Subcutaneous adipose tissue (tissue), 4 donors: ENCODE measurements around the gene WWOX. TPM values are rescaled to one million over a fixed set of nuclear protein-coding genes. Genes with fewer than 3 reads are reported as not detected.

Source experiments
- CTCF ChIP-seq: fragments of 450-650 bp; IDR thresholded peaks from one replicate; pipeline ENCODE4 v1.5.1; 2016; ENCODE audit warnings: low read depth, mild to moderate bottlenecking, control low read depth, antibody characterized with exemption, moderate library complexity
- total RNA-seq, 4 donors: library from RNA; depleted of rRNA; stranded (reverse); fragments of >200 nt; gene quantifications; one replicate each; pipeline ENCODE4 v1.1.0, GENCODE V29; 2016

WWOX gene
- total RNA-seq, 4 donors from 2014 or later, result 31.4 to 67.8 (median 46.0) TPM

DNA sequence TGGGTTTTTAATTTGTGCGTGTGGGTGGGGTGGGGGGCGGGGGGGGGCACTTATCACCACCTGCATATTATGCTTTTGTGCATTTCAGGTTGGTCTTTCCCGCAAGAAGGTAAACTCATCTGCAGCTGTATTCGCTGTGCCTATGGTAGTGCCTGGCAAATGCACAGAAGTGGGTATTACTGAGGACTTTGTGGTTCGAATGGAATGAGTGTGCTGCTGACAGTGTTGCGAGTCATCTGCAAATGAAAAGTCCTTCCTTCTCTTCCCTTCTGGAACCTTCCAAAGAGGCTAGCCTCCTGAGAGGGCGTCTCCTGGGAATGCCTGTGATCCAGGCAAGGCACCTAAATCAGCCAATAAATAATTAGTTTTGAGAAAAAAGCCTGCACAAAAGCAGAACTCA is 968.1 kb downstream of the WWOX start:
- TF ChIP-seq CTCF, result no peak

GRCh38 chr16:79069121-79069520 is 969.7 kb downstream of the WWOX start:
- no peak for TF ChIP-seq CTCF

- no peak for TF ChIP-seq CTCF
These were observed 970.2 kb downstream of the WWOX start for GRCh38 chr16:79069633-79070032.

- TF ChIP-seq CTCF, result no peak
These were observed 972.0 kb downstream of the WWOX start for GRCh38 chr16:79071424-79071823.

DNA sequence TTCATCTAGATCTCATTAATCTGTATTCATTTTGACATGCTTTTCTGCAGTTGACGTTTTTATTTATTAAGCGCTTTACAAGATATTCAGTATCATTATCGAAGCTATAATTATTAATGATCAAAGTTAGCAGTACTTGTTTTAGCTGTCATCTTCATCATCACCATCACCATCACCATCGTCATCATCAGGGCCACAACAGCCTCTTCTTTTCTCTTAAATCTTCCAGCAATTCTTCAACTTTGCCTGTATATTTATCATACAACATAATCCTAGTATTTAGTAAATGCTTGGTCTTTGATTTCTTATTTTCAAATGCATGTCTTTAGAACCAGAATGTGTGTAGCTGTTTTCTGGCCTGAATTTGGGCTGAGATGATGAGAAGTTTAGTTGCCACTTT is 973.1 kb downstream of the WWOX start:
- TF ChIP-seq CTCF, result no peak

DNA sequence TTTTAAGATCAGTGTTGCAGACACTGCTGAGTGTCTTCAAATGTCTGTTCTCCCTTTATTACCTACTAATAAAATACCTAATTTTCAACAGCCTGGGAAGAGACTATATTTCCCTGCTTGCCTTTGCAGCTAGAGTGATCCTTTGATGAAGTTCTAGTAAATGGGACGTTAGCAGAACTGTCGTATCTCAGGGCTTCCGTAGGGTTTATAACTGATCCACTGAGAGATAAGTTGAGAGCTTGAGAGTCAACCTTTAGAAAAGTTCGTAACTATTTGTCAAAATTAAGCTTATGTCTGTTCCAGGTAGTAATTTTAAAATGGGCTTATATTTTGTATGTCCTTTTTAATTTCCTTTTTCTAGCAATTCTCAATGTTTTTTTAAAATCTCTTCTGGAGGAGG is 974.1 kb downstream of the WWOX start:
- no peak for TF ChIP-seq CTCF

DNA sequence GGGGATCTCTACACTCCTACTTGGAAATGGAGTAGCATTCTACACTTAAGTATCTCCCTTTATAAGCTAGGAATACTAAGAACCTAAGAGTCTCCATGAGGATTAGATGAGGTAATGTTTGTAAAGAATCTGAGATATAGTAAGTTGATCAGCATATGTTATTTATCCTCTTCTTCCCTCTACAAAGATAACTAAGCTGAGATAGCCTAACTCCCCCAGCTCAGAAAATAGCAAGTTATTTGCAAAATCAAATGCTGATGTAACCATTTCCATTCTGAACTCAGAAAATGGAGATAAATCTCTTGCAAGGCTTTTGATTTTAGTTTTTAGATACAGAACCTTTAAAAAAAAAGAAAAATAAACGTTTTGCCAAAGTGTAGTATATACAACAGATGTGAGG is 975.1 kb downstream of the WWOX start:
- no peak for TF ChIP-seq CTCF

DNA sequence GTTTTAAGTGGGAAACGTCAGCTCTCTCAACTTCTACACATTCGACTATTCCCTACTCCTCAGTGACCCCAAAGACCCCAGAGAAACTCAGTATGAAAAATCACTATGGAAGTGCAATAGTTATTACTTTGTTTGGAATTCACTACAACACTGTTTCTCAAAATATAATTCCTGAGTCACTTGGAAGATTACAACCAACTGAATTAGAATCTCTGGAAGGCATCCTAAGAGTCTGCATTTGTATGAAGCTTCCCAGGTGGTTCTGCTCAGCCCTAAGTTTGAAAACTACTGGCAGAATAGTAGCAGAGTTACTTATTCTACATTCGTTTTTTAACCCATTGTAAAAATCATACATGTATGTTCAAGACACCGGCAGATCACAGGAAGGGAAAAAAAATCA is 975.5 kb downstream of the WWOX start:
- no peak for TF ChIP-seq CTCF
